Ureter (tissue), 1 donor: ENCODE measurements around the gene PIGX. TPM values are rescaled to one million over a fixed set of nuclear protein-coding genes. Genes with fewer than 3 reads are reported as not detected.

Experiments used
- DNase-seq: peaks from one replicate; pipeline ENCODE4 v3.0.0-alpha.2; 2020; ENCODE audit warnings: low spot score
- total RNA-seq: library from RNA; stranded (reverse); gene quantifications from one replicate; pipeline ENCODE4 v1.2.4, GENCODE V29; 2023
- donor health status: DM: yes; HTN: yes; CAD: no.

The PIGX gene
- total RNA-seq, 1 donor from 2014 or later, result 13.4 TPM

- DNase-seq, result no peak
Observed at GRCh38 chr3:196757876-196758739, 45.9 kb downstream of the PIGX start.

- no peak for DNase-seq
Observed at GRCh38 chr3:196763179-196763578, 51.0 kb downstream of the PIGX start.

GRCh38 chr3:196765454-196765853 is 53.3 kb downstream of the PIGX start:
- DNase-seq, result no peak

GRCh38 chr3:196771067-196771466 is 58.9 kb downstream of the PIGX start:
- DNase-seq, result no peak

GRCh38 chr3:196772102-196772501 is 59.9 kb downstream of the PIGX start:
- no peak for DNase-seq

GRCh38 chr3:196772897-196773296 is 60.7 kb downstream of the PIGX start:
- no peak for DNase-seq

GRCh38 chr3:196774191-196774820 is 62.1 kb downstream of the PIGX start:
- no peak for DNase-seq

GRCh38 chr3:196774848-196775422 is 62.8 kb downstream of the PIGX start:
- no peak for DNase-seq

GRCh38 chr3:196775938-196776337 is 63.8 kb downstream of the PIGX start:
- DNase-seq, result no peak

GRCh38 chr3:196777836-196778235 is 65.7 kb downstream of the PIGX start:
- DNase-seq, result no peak

- DNase-seq, result no peak
Observed at GRCh38 chr3:196778755-196779154, 66.6 kb downstream of the PIGX start.

GRCh38 chr3:196782511-196782910 is 70.3 kb downstream of the PIGX start:
- no peak for DNase-seq

Other genes starting within 250 kb of the PIGX start
- gene RNF168, start 208.6 kb upstream of the PIGX start, total RNA-seq, result 23.0 TPM
- not detected for gene SMCO1, start 197.0 kb upstream of the PIGX start, total RNA-seq
- 8.1 TPM for gene WDR53, start 143.8 kb upstream of the PIGX start, total RNA-seq
- 5.8 TPM for gene FBXO45, start 143.7 kb upstream of the PIGX start, total RNA-seq
- gene NRROS, start 72.7 kb upstream of the PIGX start, total RNA-seq, result 4.2 TPM
- 0.62 TPM for gene CEP19, start 127 bp upstream of the PIGX start, total RNA-seq
- gene PAK2, start 27.5 kb downstream of the PIGX start, total RNA-seq, result 55.0 TPM
- 44.0 TPM for gene SENP5, start 155.5 kb downstream of the PIGX start, total RNA-seq
- 80.9 TPM for gene NCBP2, start 230.2 kb downstream of the PIGX start, total RNA-seq